ENCODE results near the gene B3GAT3. TPM values are rescaled to one million over a fixed set of nuclear protein-coding genes. Genes with fewer than 3 reads are reported as not detected.

Gene B3GAT3
- total RNA-seq, 2 donors from 2014 or later, result 38.6 to 53.9 TPM

DNA sequence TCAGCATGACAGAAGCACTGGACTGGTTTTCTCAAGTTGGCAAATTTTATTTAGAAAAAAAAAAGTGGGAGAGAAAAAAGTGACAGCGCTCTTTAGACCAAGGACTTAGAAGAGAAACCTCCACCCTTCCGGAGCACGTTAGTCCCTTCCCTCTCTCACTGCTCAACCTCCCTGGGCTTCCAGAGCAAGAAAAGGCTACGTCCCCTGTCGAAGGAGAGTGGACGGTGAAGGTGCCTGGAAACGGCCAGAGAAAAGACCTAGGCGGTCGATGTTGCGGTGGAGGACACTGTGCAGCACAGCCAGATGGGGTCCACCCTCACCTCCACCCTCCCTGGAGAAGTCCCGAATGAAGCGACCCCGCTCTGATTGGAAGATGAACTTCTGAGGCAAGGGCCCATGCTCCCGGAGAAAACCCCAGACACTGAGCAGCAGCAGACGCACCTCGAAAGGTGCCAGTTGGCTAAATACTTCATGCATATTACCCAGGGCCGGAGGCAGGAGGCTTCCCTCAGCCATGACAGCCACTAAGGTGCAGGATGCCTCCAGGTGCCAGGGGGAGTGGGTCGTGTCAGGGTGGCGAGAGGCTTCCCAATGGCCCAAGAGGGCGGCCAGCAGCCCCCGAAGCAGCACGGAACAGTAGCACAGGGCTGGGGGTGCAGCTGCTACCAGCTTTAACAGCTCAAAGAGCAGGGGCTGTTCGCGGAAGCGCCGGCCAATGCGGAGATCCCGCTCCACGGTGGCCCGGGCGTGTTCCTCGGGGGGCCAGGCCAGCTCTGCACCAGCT is 25.2 kb upstream of the B3GAT3 start:
- peak overlapping the region; percentile 98 for H3K27ac Mint-ChIP-seq
- TF ChIP-seq, protein P1, sequence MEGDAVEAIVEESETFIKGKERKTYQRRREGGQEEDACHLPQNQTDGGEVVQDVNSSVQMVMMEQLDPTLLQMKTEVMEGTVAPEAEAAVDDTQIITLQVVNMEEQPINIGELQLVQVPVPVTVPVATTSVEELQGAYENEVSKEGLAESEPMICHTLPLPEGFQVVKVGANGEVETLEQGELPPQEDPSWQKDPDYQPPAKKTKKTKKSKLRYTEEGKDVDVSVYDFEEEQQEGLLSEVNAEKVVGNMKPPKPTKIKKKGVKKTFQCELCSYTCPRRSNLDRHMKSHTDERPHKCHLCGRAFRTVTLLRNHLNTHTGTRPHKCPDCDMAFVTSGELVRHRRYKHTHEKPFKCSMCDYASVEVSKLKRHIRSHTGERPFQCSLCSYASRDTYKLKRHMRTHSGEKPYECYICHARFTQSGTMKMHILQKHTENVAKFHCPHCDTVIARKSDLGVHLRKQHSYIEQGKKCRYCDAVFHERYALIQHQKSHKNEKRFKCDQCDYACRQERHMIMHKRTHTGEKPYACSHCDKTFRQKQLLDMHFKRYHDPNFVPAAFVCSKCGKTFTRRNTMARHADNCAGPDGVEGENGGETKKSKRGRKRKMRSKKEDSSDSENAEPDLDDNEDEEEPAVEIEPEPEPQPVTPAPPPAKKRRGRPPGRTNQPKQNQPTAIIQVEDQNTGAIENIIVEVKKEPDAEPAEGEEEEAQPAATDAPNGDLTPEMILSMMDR (conservative IDR thresholded peaks at IDR 0.05), result no peak
- H3K27me3 Mint-ChIP-seq (ENCODE audit: insufficient read depth), result no peaks in the 10 kb centered on the region

DNA sequence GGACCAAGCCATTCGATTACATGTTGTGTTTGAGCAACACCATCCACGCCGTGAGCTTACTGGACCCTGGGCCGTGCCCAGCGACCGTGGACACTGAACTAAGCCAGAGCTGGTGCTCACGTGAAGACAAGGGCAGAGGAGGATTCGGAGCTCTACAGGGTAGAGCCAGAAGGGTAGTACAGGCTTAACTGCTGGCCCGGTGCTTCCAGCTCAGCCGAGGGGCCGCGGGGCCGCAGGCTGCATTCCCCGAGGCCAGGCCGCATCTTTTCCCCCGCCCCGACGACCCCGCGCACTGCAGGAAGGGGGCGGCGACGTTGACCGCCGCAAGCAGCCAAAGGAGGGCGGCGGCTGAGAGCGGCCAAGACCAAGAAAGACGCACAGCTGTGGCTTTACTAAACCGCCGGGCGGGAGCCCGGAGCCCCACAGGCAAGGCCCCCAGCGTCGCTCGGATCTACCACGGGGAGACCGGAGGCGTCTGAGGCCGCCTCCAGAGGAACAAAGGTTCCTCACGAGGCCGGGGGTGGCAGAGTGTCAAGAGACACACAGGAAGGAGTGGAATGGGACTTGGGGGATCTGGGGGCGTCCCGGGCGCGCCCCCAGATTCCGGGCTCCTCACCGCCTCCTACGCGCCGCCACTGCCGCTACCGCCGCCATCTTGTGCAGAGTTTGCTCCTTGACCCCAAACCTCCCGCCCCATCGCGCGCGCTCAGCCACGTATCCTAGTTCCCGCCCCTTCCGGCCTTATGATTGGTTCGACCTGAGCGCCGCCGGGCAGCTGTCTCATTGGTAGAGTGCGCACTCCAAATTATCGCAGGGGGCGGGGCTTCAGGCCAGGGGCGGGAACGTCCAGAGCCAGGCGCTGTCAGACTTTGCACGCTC is 24.4 kb upstream of the B3GAT3 start, which contains the start of gene GANAB:
GANAB (minus strand) TSS at position 668 of the 879 bp plus-strand sequence; CDS start at position 654, 14 bp downstream.
- H3K4me3 Mint-ChIP-seq, result peak within 1 kb of the TSS; percentile 96
- no peaks in the 10 kb centered on the region for H3K9me3 Mint-ChIP-seq
- peaks cover 2% of the 10 kb centered on the region for H3K4me1 Mint-ChIP-seq
- Histone ChIP-seq H3K36me3 (ENCODE audit: control insufficient read depth, insufficient read depth, low read length) (peaks cover 48% of the 10 kb centered on the region), H3K4me1 (ENCODE audit: control insufficient read depth, insufficient read depth, low read length) (no peaks in the 10 kb centered on the region), H3K27ac (ENCODE audit: low read depth, low read length) (peak within 1 kb of the TSS; percentile 95), H3K9me3 (ENCODE audit: control insufficient read depth, low read length) (no peaks in the 10 kb centered on the region), H3K27me3 (ENCODE audit: control insufficient read depth, insufficient read depth, low read length, poor library complexity, severe bottlenecking) (no peaks in the 10 kb centered on the region), H3K9ac (ENCODE audit: extremely low read depth, low read length, poor library complexity, severe bottlenecking) (peak within 1 kb of the TSS; percentile 99), H3K4me3 (ENCODE audit: low read length) (peak within 1 kb of the TSS; percentile 96)
- H3K36me3 Mint-ChIP-seq (ENCODE audit: low read depth), result peaks cover 39% of the 10 kb centered on the region
- no peaks in the 10 kb centered on the region for H3K27me3 Mint-ChIP-seq (ENCODE audit: insufficient read depth)
- TF ChIP-seq, protein P1 (conservative IDR thresholded peaks at IDR 0.05), result peak; percentile 17
- 1% methylated on average over 34 to 73 of the region's 73 CpGs for WGBS, 2 experiments (ENCODE audit: insufficient coverage in 1 of 2, insufficient read length in 1 of 2)
- peak; percentile 100 for DNase-seq
- H3K27ac Mint-ChIP-seq, result peak within 1 kb of the TSS; percentile 98

More for the DNA sequence above, 25.2 kb upstream of the B3GAT3 start:
- Mint-ChIP-seq H3K36me3 (ENCODE audit: low read depth) (peaks cover 36% of the 10 kb centered on the region), H3K4me3 (peak overlapping the region; percentile 96), H3K9me3 (no peaks in the 10 kb centered on the region), H3K4me1 (peaks cover 2% of the 10 kb centered on the region)
- Histone ChIP-seq H3K27me3 (ENCODE audit: control insufficient read depth, insufficient read depth, low read length, poor library complexity, severe bottlenecking) (no peaks in the 10 kb centered on the region), H3K9ac (ENCODE audit: extremely low read depth, low read length, poor library complexity, severe bottlenecking) (no peak overlapping the region), H3K36me3 (ENCODE audit: control insufficient read depth, insufficient read depth, low read length) (peaks cover 45% of the 10 kb centered on the region), H3K9me3 (ENCODE audit: control insufficient read depth, low read length) (no peaks in the 10 kb centered on the region), H3K4me1 (ENCODE audit: control insufficient read depth, insufficient read depth, low read length) (no peaks in the 10 kb centered on the region), H3K4me3 (ENCODE audit: low read length) (no peak overlapping the region), H3K27ac (ENCODE audit: low read depth, low read length) (no peak overlapping the region)
- DNase-seq, result peak; percentile 57
- WGBS, 2 experiments (ENCODE audit: insufficient coverage in 1 of 2, insufficient read length in 1 of 2), result 78 to 79% methylated on average over 18 to 32 of the region's 32 CpGs

DNA sequence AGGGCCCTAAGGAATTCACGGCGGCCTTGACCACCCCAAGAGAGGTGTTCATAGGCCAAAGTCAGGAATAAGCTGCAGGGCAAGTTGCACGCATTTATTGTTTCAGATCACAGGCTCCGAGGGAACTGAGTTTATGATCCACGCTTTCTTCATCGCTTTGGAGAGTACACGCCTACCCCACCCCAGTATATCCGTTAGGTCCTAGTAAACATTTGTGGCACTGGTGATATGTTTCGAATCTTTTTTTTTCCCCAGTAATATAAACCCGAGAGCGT is 23.8 kb upstream of the B3GAT3 start:
- H3K27me3 ChIP-seq (ENCODE audit: control insufficient read depth, insufficient read depth, low read length, poor library complexity, severe bottlenecking), result no peaks in the 10 kb centered on the region
- Mint-ChIP-seq H3K4me1 (peaks cover 4% of the 10 kb centered on the region), H3K27me3 (ENCODE audit: insufficient read depth) (no peaks in the 10 kb centered on the region), H3K4me3 (peak overlapping the region; percentile 96), H3K27ac (peak overlapping the region; percentile 98), H3K9me3 (no peaks in the 10 kb centered on the region), H3K36me3 (ENCODE audit: low read depth) (peaks cover 40% of the 10 kb centered on the region)
- TF ChIP-seq, protein P1 (conservative IDR thresholded peaks at IDR 0.05), result no peak
- DNase-seq, result no peak
- H3K9ac ChIP-seq (ENCODE audit: extremely low read depth, low read length, poor library complexity, severe bottlenecking), result peak overlapping the region; percentile 99
- no peaks in the 10 kb centered on the region for H3K9me3 ChIP-seq (ENCODE audit: control insufficient read depth, low read length)
- peak overlapping the region; percentile 95 for H3K27ac ChIP-seq (ENCODE audit: low read depth, low read length)
- H3K36me3 ChIP-seq (ENCODE audit: control insufficient read depth, insufficient read depth, low read length), result peaks cover 53% of the 10 kb centered on the region
- H3K4me3 ChIP-seq (ENCODE audit: low read length), result peak overlapping the region; percentile 96
- 40 to 43% methylated on average over 9 to 11 of the region's 11 CpGs for WGBS, 2 experiments (ENCODE audit: insufficient coverage in 1 of 2, insufficient read length in 1 of 2)
- H3K4me1 ChIP-seq (ENCODE audit: control insufficient read depth, insufficient read depth, low read length), result no peaks in the 10 kb centered on the region

All from endodermal cell (in vitro differentiated cells).